Kidney capillary endothelial cell (primary cell): ENCODE data around the gene CRYBA1.

Source experiments
- DNase-seq: peaks from one replicate; pipeline ENCODE4 v3.0.0-alpha.2; 2018; ENCODE audit warnings: low spot score

Gene CRYBA1

DNA sequence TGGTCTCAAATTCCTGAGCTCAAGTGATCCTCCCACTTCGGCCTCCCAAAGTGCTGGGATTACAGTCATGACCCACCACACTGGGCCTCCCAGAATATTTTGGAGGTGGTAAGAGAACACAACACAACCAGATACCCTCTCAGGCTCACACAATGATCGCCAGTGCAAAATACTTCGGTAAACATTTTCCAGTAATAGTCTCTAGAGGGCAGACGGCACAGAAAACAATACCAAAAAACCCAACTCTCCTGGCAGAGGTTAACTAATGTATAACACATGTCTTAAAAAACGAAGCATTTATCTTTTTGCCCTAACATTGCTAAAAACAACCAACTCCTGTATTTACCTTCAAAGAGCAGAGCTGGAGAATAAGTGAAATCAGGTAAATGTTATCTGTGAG is 36.8 kb downstream of the CRYBA1 start:
- DNase-seq, result no peak

DNA sequence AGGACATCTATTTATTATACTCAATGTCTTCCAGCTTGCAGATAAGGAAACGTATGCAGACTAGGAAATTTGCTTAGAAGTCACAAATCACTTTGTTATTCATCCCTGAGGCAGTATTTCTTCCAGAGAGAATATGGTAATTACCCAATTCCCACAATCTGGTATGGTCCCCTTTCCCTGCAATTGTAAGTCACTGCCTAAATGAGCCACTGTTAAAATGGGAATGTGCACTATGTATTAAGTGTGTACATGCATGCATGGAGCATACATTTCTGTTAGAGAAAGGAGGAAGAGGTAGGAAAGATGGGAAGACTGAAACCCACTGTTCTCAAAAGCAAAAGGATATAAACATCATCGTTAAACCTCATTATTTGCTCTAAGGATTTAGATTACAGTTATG is 37.3 kb downstream of the CRYBA1 start:
- no peak for DNase-seq

DNA sequence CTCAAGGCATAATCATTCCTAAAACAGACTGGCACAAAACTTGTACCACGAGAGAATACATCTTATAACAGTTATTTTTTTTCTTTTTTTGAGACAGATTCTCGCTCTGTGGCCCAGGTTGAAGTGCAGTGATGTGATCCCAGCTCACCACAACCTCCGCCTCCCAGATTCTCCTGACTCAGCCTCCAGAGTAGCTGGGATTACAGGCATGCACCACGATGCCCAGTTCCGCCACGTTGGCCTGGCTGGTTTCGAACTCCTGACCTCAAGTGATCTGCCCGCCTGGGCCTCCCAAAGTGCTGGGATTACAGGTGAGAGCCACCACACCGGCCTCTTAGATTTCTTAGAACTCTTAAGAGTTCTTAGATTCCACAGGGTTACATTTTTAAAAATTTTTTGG is 43.2 kb downstream of the CRYBA1 start:
- DNase-seq, result no peak

DNA sequence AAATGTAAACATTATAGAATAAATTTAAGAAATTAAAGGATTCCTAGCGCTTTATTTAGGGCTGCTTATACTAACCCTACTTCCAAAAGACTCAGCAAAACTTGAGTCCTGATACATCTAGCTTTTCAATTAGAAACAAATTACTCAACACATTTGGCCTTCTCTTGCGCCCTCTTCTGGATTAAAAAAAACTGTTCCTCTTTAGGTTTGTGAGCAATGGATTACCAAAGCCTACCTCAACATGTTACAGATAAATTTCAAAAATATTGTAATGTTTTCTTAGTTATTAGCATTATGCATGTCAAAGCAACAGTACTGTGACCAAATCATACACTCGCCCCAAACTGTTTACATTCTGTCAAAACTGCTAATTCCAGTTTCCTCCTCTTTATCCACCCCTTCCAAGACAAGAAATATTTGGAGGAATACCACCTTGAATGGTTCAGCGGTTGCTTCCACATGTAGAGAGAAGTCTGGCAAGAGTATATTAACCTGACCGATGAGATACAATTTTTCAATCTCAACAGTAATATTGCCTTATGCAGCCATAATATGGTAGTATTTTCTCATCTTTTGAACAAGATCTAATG is 44.6 kb downstream of the CRYBA1 start:
- DNase-seq, result peak; percentile 80

DNA sequence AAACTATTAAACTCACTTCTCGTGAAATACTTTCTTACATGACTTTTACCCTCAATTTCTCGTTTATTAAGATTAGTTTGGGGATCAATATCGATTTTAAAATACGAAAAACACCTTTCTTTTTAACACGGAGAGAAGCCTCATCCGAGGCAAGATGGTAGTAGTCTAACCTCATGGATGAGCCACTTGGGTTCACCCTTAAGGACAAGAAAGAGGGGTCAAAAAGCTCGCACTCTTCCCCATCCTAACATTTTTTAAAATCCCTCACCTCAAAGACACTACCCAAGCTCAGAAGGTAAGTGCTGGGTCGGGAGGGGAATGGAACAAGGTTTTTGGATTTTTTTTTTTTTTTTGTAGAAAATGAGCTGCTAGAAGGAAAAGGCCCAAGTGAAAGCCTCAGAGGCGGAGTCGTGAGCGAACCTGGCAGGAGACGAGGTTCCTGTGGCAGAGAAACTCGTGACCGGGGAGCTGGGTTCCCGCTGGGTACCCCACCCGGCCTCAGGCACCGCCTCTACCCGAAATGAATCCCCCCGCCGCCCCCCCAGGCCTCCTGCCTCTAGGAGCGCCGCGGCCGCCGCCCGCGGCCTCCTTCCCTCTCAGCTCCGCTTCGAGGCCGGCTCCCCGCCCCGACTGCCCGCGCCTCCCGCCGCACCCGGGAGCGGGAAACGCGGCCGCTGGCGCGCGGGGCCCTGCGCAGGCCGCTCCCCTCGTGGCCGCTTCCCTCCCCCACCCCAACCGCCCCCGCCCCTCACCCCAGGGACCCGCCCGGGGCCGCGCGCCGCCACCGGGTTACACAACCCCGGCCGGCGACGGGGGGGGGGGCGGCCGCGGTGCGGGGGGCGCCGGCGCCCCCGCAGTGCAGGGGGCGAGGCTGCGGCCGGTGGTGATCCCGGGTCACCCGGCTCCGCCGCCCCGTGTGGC is 45.7 kb downstream of the CRYBA1 start:
- peak; percentile 31 for DNase-seq

DNA sequence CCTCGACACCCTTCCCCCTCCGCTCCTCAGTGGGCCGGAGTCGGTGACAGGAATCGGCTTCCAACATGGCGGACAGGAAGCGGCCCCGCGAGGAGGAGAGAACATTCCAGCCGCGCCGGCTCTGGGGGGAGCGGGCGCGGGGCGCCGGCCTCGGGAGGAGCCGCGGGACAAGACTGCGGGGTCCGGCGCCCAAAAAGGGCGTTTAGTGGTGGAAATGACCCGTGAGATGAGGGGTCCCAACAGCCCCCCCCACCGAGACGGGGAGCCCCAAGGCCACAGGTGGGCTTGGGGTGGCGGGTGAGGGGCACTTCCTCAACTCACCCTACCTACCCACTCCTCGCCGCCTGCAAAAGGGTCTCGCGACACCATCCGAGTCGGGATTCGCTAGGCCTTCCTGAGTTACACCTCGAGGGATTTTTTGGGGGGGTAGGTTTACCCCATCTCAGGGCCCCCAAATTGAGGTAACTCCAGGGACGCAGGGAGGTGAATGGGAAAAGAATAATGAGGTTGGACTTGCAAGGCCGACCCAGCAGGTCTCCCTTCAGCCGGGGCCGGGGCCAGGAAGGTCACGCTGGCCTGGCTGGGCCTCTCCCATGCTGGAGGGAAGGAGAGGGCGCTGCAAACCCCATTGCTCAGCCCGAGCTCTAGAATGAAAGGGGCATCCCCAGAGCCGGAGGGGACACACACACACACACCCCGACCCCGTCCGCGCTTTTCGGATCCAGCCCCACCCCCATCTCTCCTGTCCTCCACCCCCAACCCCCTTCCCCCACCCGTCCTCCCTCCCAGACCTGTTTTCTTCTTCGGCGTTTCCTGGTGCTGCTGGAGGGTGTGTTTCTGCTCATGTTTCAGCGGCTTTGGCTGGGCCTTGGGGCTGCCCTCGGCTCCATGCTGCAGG is 46.6 kb downstream of the CRYBA1 start:
- peak; percentile 33 for DNase-seq

DNA sequence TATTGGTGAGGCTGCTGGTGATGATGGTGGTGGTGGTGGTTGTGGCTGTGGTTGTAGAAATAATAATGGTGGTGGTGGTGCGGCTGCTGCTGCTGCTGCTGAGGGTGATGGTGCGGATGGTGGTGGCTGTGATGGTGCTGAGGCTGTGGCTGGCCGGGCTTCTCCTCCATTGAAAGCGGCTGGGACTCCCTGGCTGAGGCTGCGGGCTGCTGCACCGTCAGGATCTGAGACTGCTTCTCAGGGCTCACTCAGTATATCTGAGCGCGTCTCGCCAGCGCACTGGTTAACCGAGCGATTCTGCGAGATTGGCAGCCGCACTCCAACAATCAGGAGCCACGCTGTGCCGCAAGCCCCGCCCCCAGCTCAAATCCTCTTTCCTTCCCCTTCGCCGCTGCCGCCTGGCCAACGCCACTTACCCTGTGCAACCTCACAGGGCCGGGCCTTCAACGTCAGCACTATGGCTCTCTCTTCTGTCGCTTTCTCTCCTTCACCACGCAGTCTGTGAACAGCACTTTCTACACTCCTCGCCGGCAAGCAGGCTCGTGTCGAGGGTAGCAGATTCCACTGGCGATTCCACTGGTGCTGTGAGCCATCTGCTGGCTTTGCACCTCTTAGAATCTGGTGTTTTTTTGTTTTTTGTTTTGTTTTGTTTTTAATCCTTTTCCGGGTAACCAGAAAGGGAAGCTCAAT is 47.4 kb downstream of the CRYBA1 start, which contains the start of gene NUFIP2:
NUFIP2 (minus strand) TSS at position 259 of the 690 bp plus-strand sequence; CDS start at position 170, 89 bp downstream.
- peak; percentile 97 for DNase-seq

DNA sequence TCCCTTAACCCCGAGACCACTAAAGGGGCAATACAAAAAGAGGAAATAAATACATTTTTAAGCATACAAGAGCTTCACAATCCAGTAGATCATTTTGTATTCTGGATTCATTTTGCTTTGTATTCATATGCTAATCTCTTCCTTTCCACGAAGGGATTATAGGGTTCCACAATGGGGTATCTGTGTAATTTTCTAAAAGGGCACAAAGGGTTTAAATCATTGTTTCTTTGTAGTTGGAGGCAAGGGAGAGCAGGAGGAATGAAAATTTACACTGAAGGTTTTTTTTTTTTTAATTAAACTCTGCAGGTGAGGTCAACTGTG is 47.9 kb downstream of the CRYBA1 start:
- no peak for DNase-seq

DNA sequence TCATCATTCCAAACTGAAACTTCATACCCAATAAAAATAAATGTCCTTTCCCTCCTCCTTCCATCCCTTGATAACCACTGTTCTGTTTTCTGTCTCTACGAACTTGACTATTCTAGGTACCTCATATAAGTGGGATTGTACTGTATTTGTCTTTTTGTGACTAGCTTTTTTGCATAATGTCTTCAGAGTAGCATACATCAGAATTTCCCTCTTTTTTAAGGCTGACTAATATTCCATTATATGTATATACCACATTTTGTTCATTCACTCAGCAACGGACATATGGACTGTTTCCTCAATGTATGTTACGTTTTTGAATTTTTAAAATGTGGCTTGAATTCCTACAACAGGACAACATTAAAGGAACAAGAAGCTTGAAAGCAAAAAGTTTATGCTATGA is 48.8 kb downstream of the CRYBA1 start:
- DNase-seq, result no peak

DNA sequence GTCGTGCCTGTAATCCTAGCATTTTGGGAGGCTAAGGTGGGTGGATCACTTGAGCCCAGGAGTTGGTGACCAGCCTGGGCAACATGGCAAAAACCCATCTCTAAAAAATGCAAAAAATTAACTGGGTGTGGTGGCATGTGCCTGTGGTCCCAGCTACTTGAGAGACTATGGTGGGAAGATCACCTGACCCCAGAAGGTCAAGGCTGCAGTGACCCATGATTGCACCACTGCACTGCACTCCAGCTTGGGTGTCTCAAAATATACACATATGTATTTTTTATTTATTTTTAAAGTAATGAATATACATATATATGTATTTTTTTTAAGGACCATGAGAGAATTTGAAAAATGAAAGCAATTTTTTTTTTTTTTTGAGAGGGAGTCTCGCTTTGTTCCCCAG is 52.4 kb downstream of the CRYBA1 start:
- DNase-seq, result no peak

DNA sequence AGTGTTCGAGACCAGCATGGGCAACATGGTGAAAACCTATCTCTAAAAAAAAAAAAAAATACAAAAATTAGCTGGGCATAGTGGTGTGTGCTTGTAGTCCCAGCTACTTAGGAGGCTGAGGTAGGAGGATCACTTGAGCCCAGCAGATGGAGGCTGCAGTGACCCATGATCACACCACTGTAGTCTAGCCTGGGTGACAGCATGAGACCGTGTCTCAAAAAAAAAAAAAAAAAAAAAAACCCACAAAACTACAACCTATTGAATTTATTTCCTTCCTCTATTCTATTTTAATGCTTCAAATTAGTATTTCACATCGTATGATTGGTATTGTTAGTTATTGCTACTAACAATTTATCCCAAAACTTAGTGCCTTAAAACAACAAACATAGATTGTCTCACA is 56.7 kb downstream of the CRYBA1 start:
- DNase-seq, result no peak
